ENCODE measurements around the gene ADAM12. TPM values are rescaled to one million over a fixed set of nuclear protein-coding genes. Genes with fewer than 3 reads are reported as not detected.

Gene ADAM12
- total and polyA plus RNA-seq, 2 donors from 2014 or later: 0.26 to 3.3 TPM

- H3K27me3 ChIP-seq (ENCODE audit: control insufficient read depth, insufficient read depth, low read length): no peaks in the 10 kb centered on the region
- intact Hi-C loops (cut with DNase I): no loop called here
- no peaks in the 10 kb centered on the region for H3K36me3 ChIP-seq (ENCODE audit: control insufficient read depth in 2 of 3, insufficient read depth in 3 of 3, low read length in 3 of 3)
- H3K4me3 ChIP-seq (ENCODE audit: low read length in 3 of 3): no peak overlapping the region
- H3K27ac ChIP-seq (ENCODE audit: low read depth in 2 of 2, low read length in 2 of 2): no peak overlapping the region
- H3K9me3 ChIP-seq (ENCODE audit: control insufficient read depth in 2 of 3, insufficient read depth in 1 of 3, low read length in 3 of 3): peaks cover 0 to 12% (median 4%) of the 10 kb centered on the region in 3 donors
- H3K9ac ChIP-seq (ENCODE audit: low read length in 3 of 3): no peak overlapping the region
- no peak for DNase-seq
- TF ChIP-seq CTCF (IDR thresholded peaks at IDR 0.05; ENCODE audit: borderline replicate concordance, extremely low read depth, insufficient read depth): no peak
- peaks cover 0 to 2% (median 0%) of the 10 kb centered on the region in 3 donors for H3K4me1 ChIP-seq (ENCODE audit: control insufficient read depth in 2 of 3, insufficient read depth in 2 of 3, low read depth in 1 of 3, low read length in 3 of 3)
- FAIRE-seq: no peak
Measured at GRCh38 chr10:126423732-126424491, 35.6 kb upstream of the ADAM12 start.

GRCh38 chr10:126422567-126422966 is 34.3 kb upstream of the ADAM12 start:
- Histone ChIP-seq H3K4me1 (ENCODE audit: control insufficient read depth in 2 of 3, insufficient read depth in 2 of 3, low read depth in 1 of 3, low read length in 3 of 3) (peaks cover 0 to 2% (median 0%) of the 10 kb centered on the region in 3 donors), H3K27ac (ENCODE audit: low read depth in 2 of 2, low read length in 2 of 2) (no peak overlapping the region), H3K9ac (ENCODE audit: low read length in 3 of 3) (no peak overlapping the region), H3K9me3 (ENCODE audit: control insufficient read depth in 2 of 3, insufficient read depth in 1 of 3, low read length in 3 of 3) (peaks cover 0 to 12% (median 4%) of the 10 kb centered on the region in 3 donors), H3K4me3 (ENCODE audit: low read length in 3 of 3) (no peak overlapping the region), H3K36me3 (ENCODE audit: control insufficient read depth in 2 of 3, insufficient read depth in 3 of 3, low read length in 3 of 3) (no peaks in the 10 kb centered on the region), H3K27me3 (ENCODE audit: control insufficient read depth, insufficient read depth, low read length) (no peaks in the 10 kb centered on the region)
- FAIRE-seq (no peak), DNase-seq (no peak)
- TF ChIP-seq CTCF (IDR thresholded peaks at IDR 0.05; ENCODE audit: borderline replicate concordance, extremely low read depth, insufficient read depth): no peak
- intact Hi-C loops (cut with DNase I): no loop called here

- no peak for TF ChIP-seq CTCF (IDR thresholded peaks at IDR 0.05; ENCODE audit: borderline replicate concordance, extremely low read depth, insufficient read depth)
- FAIRE-seq (no peak), DNase-seq (no peak)
- Histone ChIP-seq H3K27me3 (ENCODE audit: control insufficient read depth, insufficient read depth, low read length) (no peaks in the 10 kb centered on the region), H3K27ac (ENCODE audit: low read depth in 2 of 2, low read length in 2 of 2) (no peak overlapping the region), H3K4me3 (ENCODE audit: low read length in 3 of 3) (no peak overlapping the region), H3K9ac (ENCODE audit: low read length in 3 of 3) (no peak overlapping the region), H3K9me3 (ENCODE audit: control insufficient read depth in 2 of 3, insufficient read depth in 1 of 3, low read length in 3 of 3) (peaks cover 0 to 12% (median 4%) of the 10 kb centered on the region in 3 donors), H3K36me3 (ENCODE audit: control insufficient read depth in 2 of 3, insufficient read depth in 3 of 3, low read length in 3 of 3) (no peaks in the 10 kb centered on the region), H3K4me1 (ENCODE audit: control insufficient read depth in 2 of 3, insufficient read depth in 2 of 3, low read depth in 1 of 3, low read length in 3 of 3) (peaks cover 0 to 2% (median 0%) of the 10 kb centered on the region in 3 donors)
- intact Hi-C loops (cut with DNase I): no loop called here
Measured at GRCh38 chr10:126421756-126422256, 33.5 kb upstream of the ADAM12 start.
